HG02623 (cell line): Measurements from ENCODE around the gene SYT1.

ENCODE experiments used
- ATAC-seq: cut with Tn5 transposase; IDR thresholded peaks from one replicate; pipeline ENCODE4 v1.9.1; 2021; ENCODE audit warnings: moderate library complexity; ENCODE audit not compliant: unreplicated experiment

The SYT1 gene

DNA sequence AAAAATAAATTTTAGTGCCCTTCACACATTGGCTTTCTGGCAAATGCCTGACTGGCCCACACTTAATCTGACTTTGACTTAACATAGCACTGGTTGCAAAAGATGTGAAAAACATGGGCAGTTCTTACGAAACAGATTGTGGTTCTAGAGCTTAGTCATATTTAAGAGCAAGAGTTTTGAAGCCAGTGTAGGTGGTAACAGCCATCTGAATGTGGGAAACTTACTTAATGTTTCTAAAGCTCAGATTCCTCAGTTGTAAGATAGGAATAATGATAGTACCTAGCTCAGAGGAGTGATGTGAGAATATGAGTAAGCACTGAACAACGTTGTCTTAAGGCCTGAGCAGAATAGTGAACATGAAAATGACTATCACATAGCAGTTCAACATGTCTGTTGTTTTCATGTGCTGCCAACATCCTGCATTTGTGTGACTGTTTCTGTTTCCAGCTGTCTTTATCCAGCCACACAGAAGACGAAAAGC lies 262.7 kb downstream of the SYT1 start:
- peak; percentile 98 for ATAC-seq

DNA sequence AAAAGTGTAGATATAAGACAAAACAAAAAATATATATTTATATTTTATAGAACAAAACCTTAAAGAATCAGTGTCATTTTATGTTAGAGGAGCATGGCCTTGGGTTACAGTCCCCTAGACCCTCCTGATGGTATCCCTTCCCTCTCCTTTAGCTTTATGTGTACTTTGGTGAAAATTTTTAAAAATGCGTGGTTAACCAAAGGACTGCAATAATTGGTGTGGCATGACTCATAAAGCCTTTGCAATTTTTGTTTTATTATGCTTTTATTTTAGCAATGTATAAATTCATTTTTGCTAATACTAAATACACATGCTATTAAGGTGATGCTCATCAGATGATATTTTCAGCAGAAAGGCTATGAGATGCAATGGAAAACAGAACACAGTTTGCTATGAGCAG lies 264.4 kb downstream of the SYT1 start:
- ATAC-seq: no peak

GRCh38 chr12:79138872-79139271 lies 274.3 kb downstream of the SYT1 start:
- ATAC-seq: no peak

GRCh38 chr12:79140711-79141110 lies 276.1 kb downstream of the SYT1 start:
- no peak for ATAC-seq

GRCh38 chr12:79141776-79142175 lies 277.2 kb downstream of the SYT1 start:
- no peak for ATAC-seq

GRCh38 chr12:79143803-79144202 lies 279.2 kb downstream of the SYT1 start:
- ATAC-seq: no peak

DNA sequence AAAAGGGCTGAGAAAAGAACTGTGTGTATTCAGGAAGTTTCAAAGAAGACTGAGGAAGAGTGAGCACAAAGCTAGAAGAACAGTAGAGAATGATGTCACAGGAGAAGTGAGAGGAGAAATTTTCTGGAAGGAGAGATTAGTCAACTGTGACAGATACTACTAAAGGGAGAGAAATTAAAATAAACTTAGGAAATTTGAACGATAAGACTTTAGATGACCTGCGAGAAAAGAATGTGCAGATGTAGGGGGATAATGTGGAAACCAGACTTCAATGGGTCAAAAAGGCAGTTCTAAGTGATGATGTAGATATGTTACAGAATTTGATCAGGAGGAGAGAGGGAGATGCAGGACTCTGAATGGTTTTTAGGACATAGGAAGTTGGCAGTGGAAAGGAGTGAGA lies 287.4 kb downstream of the SYT1 start:
- ATAC-seq: no peak

DNA sequence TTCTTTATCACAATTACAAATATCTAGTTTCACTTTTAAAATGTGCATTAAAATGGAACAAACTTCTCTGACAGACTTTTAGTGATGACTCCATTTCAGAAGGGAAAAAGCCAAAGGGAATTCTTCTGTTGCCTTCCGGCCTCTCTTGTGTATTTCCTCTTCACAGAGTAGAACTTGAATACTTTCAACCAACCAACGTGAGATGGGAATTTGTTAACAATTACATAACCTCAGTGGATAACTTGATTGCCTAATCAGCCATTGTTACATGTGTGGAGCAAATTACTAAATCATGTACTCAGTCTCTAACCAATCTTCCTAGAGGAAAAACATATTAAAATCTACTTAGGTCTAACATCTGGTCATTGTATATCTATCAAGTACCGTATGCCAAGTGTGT lies 291.1 kb downstream of the SYT1 start:
- ATAC-seq: no peak

DNA sequence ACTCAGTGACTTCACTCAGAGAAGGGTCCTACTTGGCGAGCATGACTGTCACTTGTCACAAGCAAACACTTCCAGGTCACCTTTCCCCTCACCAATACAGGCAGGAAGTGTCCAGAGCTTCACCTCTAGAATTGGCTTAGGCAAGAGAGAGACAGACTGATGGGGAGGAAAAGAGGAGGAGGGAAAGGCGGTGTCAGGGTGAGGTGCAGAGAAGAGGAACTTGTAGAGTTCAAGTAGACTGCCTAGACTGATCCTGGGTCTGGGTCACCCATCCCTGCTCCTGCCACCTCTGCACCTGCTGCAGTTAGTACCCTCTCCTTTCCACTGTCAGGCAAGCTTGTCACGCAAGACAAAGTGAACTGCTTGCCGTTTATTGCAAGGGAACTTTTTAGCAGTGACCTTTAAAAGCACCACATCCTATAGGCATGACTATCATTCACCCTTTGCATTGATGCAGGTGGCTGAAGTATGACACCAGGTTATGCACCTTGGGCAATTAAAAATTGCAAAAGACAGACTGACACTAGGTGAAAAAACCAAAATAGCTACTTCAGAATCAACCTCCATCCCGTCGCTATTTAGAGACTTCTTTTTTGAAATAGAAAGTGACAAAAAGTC lies 292.4 kb downstream of the SYT1 start:
- ATAC-seq: peak; percentile 46

- ATAC-seq: no peak
These were observed 296.8 kb downstream of the SYT1 start for GRCh38 chr12:79161249-79161934.

DNA sequence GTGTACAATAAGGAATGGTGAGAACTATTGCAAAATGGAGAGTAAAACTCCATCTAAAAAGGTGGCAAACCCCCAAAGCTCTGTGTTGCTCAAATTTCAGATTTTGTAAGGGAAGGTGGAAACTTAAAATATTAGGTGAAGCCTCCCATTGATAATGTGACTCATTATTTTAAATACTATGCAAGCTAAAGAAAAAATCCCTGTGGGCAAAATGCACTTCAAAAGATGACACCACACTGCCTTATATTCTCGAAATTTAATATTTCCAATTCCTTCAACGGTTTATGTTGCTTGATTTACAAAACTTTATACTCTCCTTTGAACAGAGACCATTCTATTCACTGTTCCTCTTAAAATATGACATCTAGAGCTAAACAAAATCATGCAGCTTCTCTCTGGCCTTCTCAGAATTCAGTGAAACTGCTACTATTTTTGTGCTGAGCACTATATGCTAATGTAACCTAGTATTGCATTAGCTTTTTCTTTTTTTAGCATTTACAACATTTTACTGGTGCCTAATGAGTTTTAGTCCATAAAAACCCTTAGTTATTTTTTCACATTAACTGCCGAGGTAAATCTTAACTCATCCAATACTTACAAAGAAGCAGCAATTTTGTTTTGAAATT lies 297.7 kb downstream of the SYT1 start:
- ATAC-seq: no peak

- ATAC-seq: no peak
These were observed 298.4 kb downstream of the SYT1 start for GRCh38 chr12:79162948-79163347.

DNA sequence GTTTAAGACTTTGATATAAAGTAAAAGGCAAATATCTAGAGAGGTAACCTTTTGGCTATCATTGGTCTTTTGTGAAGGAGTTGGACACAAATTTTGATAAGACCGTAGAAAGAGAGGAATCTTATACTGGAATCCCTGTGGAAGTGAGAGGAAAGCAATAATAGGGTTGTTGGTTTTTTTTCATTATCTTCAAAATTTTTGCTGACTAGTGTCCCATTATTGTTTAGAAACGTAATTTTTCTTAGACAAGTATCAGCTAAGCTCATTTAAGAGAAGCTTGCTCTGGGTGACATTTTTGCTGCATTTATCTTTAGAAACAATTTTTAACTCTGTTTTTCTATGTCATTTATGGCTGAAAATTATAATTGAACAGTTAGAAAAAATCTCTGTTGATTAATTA lies 300.3 kb downstream of the SYT1 start:
- no peak for ATAC-seq

- no peak for ATAC-seq
These were observed 304.1 kb downstream of the SYT1 start for GRCh38 chr12:79168687-79169086.

GRCh38 chr12:79174626-79175025 lies 310.1 kb downstream of the SYT1 start:
- ATAC-seq: peak; percentile 91

DNA sequence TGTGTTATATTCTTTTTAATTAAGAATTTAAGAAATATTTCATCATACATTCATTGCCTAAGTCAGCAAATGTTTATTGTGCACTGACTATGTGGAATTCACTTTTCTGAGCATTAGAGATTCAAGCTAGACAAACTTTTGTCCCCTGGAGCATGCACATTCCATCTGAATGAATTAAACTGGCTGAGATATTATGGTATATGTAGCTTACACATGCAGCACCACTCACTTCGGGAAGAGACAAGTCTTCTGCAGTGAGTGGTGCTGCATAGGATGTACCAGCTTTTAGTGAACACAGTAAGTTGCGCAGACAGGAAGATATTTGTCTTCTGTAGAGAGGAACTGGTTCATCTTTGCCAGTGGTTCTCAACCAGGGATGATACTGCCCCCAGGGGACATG lies 318.4 kb downstream of the SYT1 start:
- ATAC-seq: no peak

DNA sequence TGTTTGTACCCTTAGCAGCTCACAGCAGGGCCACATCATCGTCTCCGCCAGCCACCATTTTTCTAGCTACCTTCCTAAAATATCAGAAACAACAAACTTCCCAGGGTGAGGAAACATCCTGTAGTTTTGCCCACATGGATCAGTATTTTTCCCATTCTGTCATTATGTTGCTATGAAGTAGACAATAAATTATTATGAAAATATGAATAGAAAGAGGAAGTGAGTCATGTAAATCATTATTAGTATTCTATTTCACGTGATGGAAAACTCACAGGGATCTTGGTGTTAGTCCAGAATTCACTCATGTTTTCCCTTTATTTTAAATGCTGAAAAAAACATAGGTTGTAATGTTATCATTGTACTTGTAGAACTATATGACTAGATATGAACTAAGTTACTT lies 319.4 kb downstream of the SYT1 start:
- ATAC-seq: no peak

DNA sequence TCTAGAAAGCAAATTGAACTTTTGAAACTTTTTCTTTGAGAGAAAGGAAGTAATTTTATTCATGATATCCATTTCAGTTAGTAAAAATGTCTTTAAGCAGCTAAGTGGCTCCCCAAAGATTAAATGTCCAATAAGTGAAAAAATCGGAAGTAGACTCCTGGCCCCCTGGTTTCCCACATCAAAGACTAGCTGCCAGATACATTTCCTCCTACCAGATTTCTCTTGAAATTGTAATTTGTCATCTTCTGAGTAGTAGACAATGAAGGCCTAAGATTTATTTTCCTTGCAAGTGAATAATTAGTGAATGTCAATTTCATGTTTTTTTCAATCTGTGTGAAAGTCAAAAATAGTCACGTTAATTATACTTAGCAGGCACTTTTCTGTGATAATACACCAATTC lies 321.9 kb downstream of the SYT1 start:
- ATAC-seq: no peak

DNA sequence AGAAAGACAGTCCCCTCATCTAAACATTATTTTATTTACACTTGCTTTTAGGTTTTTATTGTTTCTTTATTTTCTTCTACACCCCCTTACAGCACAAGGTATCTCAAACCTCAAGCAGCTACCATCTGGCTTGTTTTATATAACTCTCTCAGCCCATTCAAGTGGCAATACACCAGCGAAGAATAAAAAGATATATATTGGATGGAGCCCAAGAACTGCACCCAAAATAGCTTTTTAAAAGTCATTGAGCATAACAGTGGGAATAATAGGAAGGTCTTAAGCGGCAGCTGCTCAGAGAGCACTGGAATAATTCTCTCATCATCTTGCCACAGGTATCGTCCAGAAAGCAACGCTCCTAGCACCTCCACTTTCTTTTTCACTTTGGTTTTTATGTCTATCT lies 322.5 kb downstream of the SYT1 start:
- ATAC-seq: no peak

DNA sequence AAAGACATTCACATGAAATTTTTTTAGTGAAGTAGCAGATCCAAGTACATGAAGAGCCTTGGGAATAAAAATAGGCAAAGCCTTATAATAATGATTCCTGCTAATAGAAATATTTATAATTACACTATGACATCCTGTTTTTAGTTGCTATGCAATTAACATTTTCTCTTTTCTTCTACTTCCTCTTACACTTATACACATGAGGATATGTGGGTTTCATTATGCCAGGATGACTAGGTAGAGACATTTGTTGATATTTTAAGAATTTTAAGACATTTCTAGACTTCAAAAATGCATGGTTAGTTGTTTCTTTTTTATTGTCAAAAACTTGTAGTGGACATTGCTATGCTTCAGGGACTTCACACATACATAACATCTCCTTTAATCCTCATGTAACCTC lies 326.8 kb downstream of the SYT1 start:
- ATAC-seq: no peak

- ATAC-seq: no peak
These were observed 330.0 kb downstream of the SYT1 start for GRCh38 chr12:79194595-79194994.

- no peak for ATAC-seq
These were observed 334.6 kb downstream of the SYT1 start for GRCh38 chr12:79199166-79199565.
